ENCODE results near the gene SORBS1.

The SORBS1 gene

GRCh38 chr10:95485056-95485844, 75.9 kb downstream of the SORBS1 start:
- Histone ChIP-seq H3K36me3 (ENCODE audit: insufficient read depth, low read length) (no peaks in the 10 kb centered on the region), H3K4me1 (ENCODE audit: insufficient read depth, low read length) (peaks cover 13% of the 10 kb centered on the region), H3K9me3 (ENCODE audit: control insufficient read depth, insufficient read depth, low read length) (peaks cover 2% of the 10 kb centered on the region; the same call in 1 of the 2 replicates), H3K9ac (ENCODE audit: low read depth, low read length) (no peak overlapping the region)

- no peak overlapping the region for H3K9ac ChIP-seq (ENCODE audit: low read depth, low read length)
- peaks cover 2% of the 10 kb centered on the region; the same call in 1 of the 2 replicates for H3K9me3 ChIP-seq (ENCODE audit: control insufficient read depth, insufficient read depth, low read length)
- H3K4me1 ChIP-seq (ENCODE audit: insufficient read depth, low read length) = peaks cover 22% of the 10 kb centered on the region
- H3K36me3 ChIP-seq (ENCODE audit: insufficient read depth, low read length) = no peaks in the 10 kb centered on the region
Measured at GRCh38 chr10:95482501-95483233, 78.5 kb downstream of the SORBS1 start.

GRCh38 chr10:95480901-95481491, 80.2 kb downstream of the SORBS1 start:
- Histone ChIP-seq H3K9ac (ENCODE audit: low read depth, low read length) (no peak overlapping the region), H3K9me3 (ENCODE audit: control insufficient read depth, insufficient read depth, low read length) (peaks cover 2% of the 10 kb centered on the region; the same call in 1 of the 2 replicates), H3K36me3 (ENCODE audit: insufficient read depth, low read length) (no peaks in the 10 kb centered on the region), H3K4me1 (ENCODE audit: insufficient read depth, low read length) (peaks cover 37% of the 10 kb centered on the region)

GRCh38 chr10:95480102-95480900, 80.9 kb downstream of the SORBS1 start:
- Histone ChIP-seq H3K9me3 (ENCODE audit: control insufficient read depth, insufficient read depth, low read length) (peaks cover 2% of the 10 kb centered on the region; the same call in 1 of the 2 replicates), H3K36me3 (ENCODE audit: insufficient read depth, low read length) (no peaks in the 10 kb centered on the region), H3K4me1 (ENCODE audit: insufficient read depth, low read length) (peaks cover 44% of the 10 kb centered on the region), H3K9ac (ENCODE audit: low read depth, low read length) (no peak overlapping the region)

- Histone ChIP-seq H3K36me3 (ENCODE audit: insufficient read depth, low read length) (no peaks in the 10 kb centered on the region), H3K4me1 (ENCODE audit: insufficient read depth, low read length) (peaks cover 57% of the 10 kb centered on the region), H3K9me3 (ENCODE audit: control insufficient read depth, insufficient read depth, low read length) (peaks cover 2% of the 10 kb centered on the region; the same call in 1 of the 2 replicates), H3K9ac (ENCODE audit: low read depth, low read length) (no peak overlapping the region)
Measured at GRCh38 chr10:95478935-95479334, 82.2 kb downstream of the SORBS1 start.

GRCh38 chr10:95478185-95478584, 83.0 kb downstream of the SORBS1 start:
- no peaks in the 10 kb centered on the region for H3K36me3 ChIP-seq (ENCODE audit: insufficient read depth, low read length)
- H3K4me1 ChIP-seq (ENCODE audit: insufficient read depth, low read length) = peaks cover 57% of the 10 kb centered on the region
- H3K9ac ChIP-seq (ENCODE audit: low read depth, low read length) = no peak overlapping the region
- peaks cover 2% of the 10 kb centered on the region; the same call in 1 of the 2 replicates for H3K9me3 ChIP-seq (ENCODE audit: control insufficient read depth, insufficient read depth, low read length)

GRCh38 chr10:95477175-95477520, 84.0 kb downstream of the SORBS1 start:
- no peak overlapping the region for H3K9ac ChIP-seq (ENCODE audit: low read depth, low read length)
- no peaks in the 10 kb centered on the region for H3K9me3 ChIP-seq (ENCODE audit: control insufficient read depth, insufficient read depth, low read length)
- no peaks in the 10 kb centered on the region for H3K36me3 ChIP-seq (ENCODE audit: insufficient read depth, low read length)
- H3K4me1 ChIP-seq (ENCODE audit: insufficient read depth, low read length) = peaks cover 57% of the 10 kb centered on the region

- Histone ChIP-seq H3K9me3 (ENCODE audit: control insufficient read depth, insufficient read depth, low read length) (no peaks in the 10 kb centered on the region), H3K9ac (ENCODE audit: low read depth, low read length) (no peak overlapping the region), H3K36me3 (ENCODE audit: insufficient read depth, low read length) (no peaks in the 10 kb centered on the region), H3K4me1 (ENCODE audit: insufficient read depth, low read length) (peaks cover 57% of the 10 kb centered on the region)
Measured at GRCh38 chr10:95476469-95477174, 84.5 kb downstream of the SORBS1 start.

GRCh38 chr10:95475827-95476468, 85.2 kb downstream of the SORBS1 start:
- H3K4me1 ChIP-seq (ENCODE audit: insufficient read depth, low read length) = peaks cover 54% of the 10 kb centered on the region
- no peak overlapping the region for H3K9ac ChIP-seq (ENCODE audit: low read depth, low read length)
- no peaks in the 10 kb centered on the region for H3K9me3 ChIP-seq (ENCODE audit: control insufficient read depth, insufficient read depth, low read length)
- no peaks in the 10 kb centered on the region for H3K36me3 ChIP-seq (ENCODE audit: insufficient read depth, low read length)

- Histone ChIP-seq H3K9ac (ENCODE audit: low read depth, low read length) (no peak overlapping the region), H3K36me3 (ENCODE audit: insufficient read depth, low read length) (no peaks in the 10 kb centered on the region), H3K9me3 (ENCODE audit: control insufficient read depth, insufficient read depth, low read length) (no peaks in the 10 kb centered on the region), H3K4me1 (ENCODE audit: insufficient read depth, low read length) (peaks cover 51% of the 10 kb centered on the region)
Measured at GRCh38 chr10:95475003-95475383, 86.2 kb downstream of the SORBS1 start.

GRCh38 chr10:95474228-95475002, 86.8 kb downstream of the SORBS1 start:
- H3K36me3 ChIP-seq (ENCODE audit: insufficient read depth, low read length) = no peaks in the 10 kb centered on the region
- no peaks in the 10 kb centered on the region for H3K9me3 ChIP-seq (ENCODE audit: control insufficient read depth, insufficient read depth, low read length)
- no peak overlapping the region for H3K9ac ChIP-seq (ENCODE audit: low read depth, low read length)
- H3K4me1 ChIP-seq (ENCODE audit: insufficient read depth, low read length) = peaks cover 56% of the 10 kb centered on the region

- Histone ChIP-seq H3K4me1 (ENCODE audit: insufficient read depth, low read length) (peaks cover 55% of the 10 kb centered on the region), H3K9me3 (ENCODE audit: control insufficient read depth, insufficient read depth, low read length) (no peaks in the 10 kb centered on the region), H3K36me3 (ENCODE audit: insufficient read depth, low read length) (no peaks in the 10 kb centered on the region), H3K9ac (ENCODE audit: low read depth, low read length) (no peak overlapping the region)
Measured at GRCh38 chr10:95472304-95473088, 88.7 kb downstream of the SORBS1 start.

Measured in ES-I3 (cell line).